GM21515 (cell line): ENCODE results near the gene KNTC1.
"Not testable (repeated sequence)": the region's sequence is repeated elsewhere in the genome, so short reads cannot be mapped to it uniquely, and the experiment has no call there.

ENCODE experiments used
- ATAC-seq: cut with Tn5 transposase; IDR thresholded peaks from one replicate; pipeline ENCODE4 v1.9.1; 2021; ENCODE audit not compliant: unreplicated experiment

The KNTC1 gene

GRCh38 chr12:122558745-122559641 lies 31.9 kb downstream of the KNTC1 start:
- ATAC-seq, result no peak

GRCh38 chr12:122560138-122560537 lies 33.1 kb downstream of the KNTC1 start:
- ATAC-seq, result no peak

GRCh38 chr12:122563361-122563760 lies 36.3 kb downstream of the KNTC1 start:
- ATAC-seq, result no peak

- ATAC-seq, result not testable (repeated sequence)
Observed at GRCh38 chr12:122566816-122567215, 39.8 kb downstream of the KNTC1 start.

- ATAC-seq, result no peak
Observed at GRCh38 chr12:122569288-122569687, 42.2 kb downstream of the KNTC1 start.

- not testable (repeated sequence) for ATAC-seq
Observed at GRCh38 chr12:122570006-122570405, 43.0 kb downstream of the KNTC1 start.

GRCh38 chr12:122571821-122572220 lies 44.8 kb downstream of the KNTC1 start:
- no peak for ATAC-seq

- not testable (repeated sequence) for ATAC-seq
Observed at GRCh38 chr12:122583294-122583693, 56.2 kb downstream of the KNTC1 start.

- no peak for ATAC-seq
Observed at GRCh38 chr12:122584177-122584863, 57.3 kb downstream of the KNTC1 start.

GRCh38 chr12:122590990-122591389 lies 63.9 kb downstream of the KNTC1 start:
- ATAC-seq, result no peak

GRCh38 chr12:122591966-122592365 lies 64.9 kb downstream of the KNTC1 start:
- ATAC-seq, result not testable (repeated sequence)

GRCh38 chr12:122592543-122592942 lies 65.5 kb downstream of the KNTC1 start:
- not testable (repeated sequence) for ATAC-seq

GRCh38 chr12:122593910-122594309 lies 66.9 kb downstream of the KNTC1 start:
- no peak for ATAC-seq

GRCh38 chr12:122596838-122597237 lies 69.8 kb downstream of the KNTC1 start:
- no peak for ATAC-seq

- ATAC-seq, result no peak
Observed at GRCh38 chr12:122602456-122602855, 75.4 kb downstream of the KNTC1 start.

- ATAC-seq, result no peak
Observed at GRCh38 chr12:122604993-122605392, 77.9 kb downstream of the KNTC1 start.

GRCh38 chr12:122609732-122610131 lies 82.7 kb downstream of the KNTC1 start:
- no peak for ATAC-seq

- no peak for ATAC-seq
Observed at GRCh38 chr12:122610207-122610606, 83.2 kb downstream of the KNTC1 start.

- no peak for ATAC-seq
Observed at GRCh38 chr12:122610911-122611310, 83.9 kb downstream of the KNTC1 start.

- ATAC-seq, result no peak
Observed at GRCh38 chr12:122614839-122615238, 87.8 kb downstream of the KNTC1 start.

GRCh38 chr12:122615780-122616179 lies 88.7 kb downstream of the KNTC1 start:
- no peak for ATAC-seq

- ATAC-seq, result no peak
Observed at GRCh38 chr12:122635471-122635870, 108.4 kb downstream of the KNTC1 start.
